C4-2B (cell line): Measurements from ENCODE around the gene DNAH14.
"Not testable (repeated sequence)": the region's sequence is repeated elsewhere in the genome, so short reads cannot be mapped to it uniquely, and the experiment has no call there.

Source experiments
- CTCF ChIP-seq: fragments of 450-650 bp; conservative IDR thresholded peaks from 2 replicates; pipeline ENCODE4 v1.5.1; 2017; ENCODE audit warnings: mild to moderate bottlenecking
- ZFX ChIP-seq: fragments of 450-650 bp; IDR thresholded peaks from 2 replicates; pipeline ENCODE4 v1.6.1; 2017

DNA sequence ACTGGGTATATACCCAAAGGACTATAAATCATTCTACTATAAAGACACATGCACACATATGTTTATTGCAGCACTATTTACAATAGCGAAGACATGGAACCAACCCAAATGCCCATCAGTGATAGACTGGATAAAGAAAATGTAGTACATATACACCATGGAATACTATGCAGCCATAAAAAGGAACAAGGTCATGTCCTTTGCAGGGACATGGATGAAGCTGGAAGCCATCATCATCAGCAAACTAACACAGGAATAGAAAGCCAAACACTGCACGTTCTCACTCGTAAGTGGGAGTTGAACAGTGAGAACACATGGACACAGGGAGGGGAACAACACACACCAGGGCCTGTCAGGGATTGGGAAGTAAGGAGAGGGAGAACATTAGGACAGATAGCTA lies 1.8 kb upstream of the DNAH14 start:
- TF ChIP-seq CTCF, ZFX: not testable (repeated sequence)
